ENCODE data around the gene KNL1. TPM values are rescaled to one million over a fixed set of nuclear protein-coding genes. Genes with fewer than 3 reads are reported as not detected.

KNL1 gene
- total and polyA plus RNA-seq, 2 donors (not counting 3 experiments of a cell fraction or from before 2014, with no cell fraction given), result 4.0 to 31.8 TPM

- Histone ChIP-seq H3K4me1 (ENCODE audit: control insufficient read depth, extremely low read depth, insufficient read depth, low read length) (peaks cover 6% of the 10 kb centered on the region), H3K36me3 (ENCODE audit: control insufficient read depth in 2 of 2, extremely low read depth in 1 of 2, insufficient read depth in 2 of 2, low read length in 2 of 2) (no peaks in the 10 kb centered on the region), H4K20me1 (replicated peaks; ENCODE audit: control insufficient read depth, extremely low read depth, insufficient read depth, low read length) (no peaks in the 10 kb centered on the region), H3K27ac (ENCODE audit: insufficient read depth, low read depth, low read length) (no peak overlapping the region), H3K4me3 (replicated peaks in 1 of 3; ENCODE audit: insufficient read depth in 1 of 3, low read depth in 1 of 3, low read length in 3 of 3) (no peak overlapping the region), H3K79me2 (ENCODE audit: control insufficient read depth, insufficient read depth, low read length) (peaks cover 78% of the 10 kb centered on the region), H3K9me1 (replicated peaks; ENCODE audit: control insufficient read depth, extremely low read depth, insufficient read depth, low read length) (no peaks in the 10 kb centered on the region), H3K4me2 (ENCODE audit: insufficient read depth, low read length) (no peak overlapping the region), H3K9ac (replicated peaks; ENCODE audit: extremely low read depth, insufficient read depth, low read length) (no peak overlapping the region), H3K9me3 (replicated peaks; ENCODE audit: control insufficient read depth, insufficient read depth, low read length) (no peaks in the 10 kb centered on the region), H3K27me3 (ENCODE audit: control insufficient read depth in 2 of 2, insufficient read depth in 2 of 2, low read length in 2 of 2) (no peaks in the 10 kb centered on the region), H2AFZ (ENCODE audit: low read depth, low read length) (no peak overlapping the region)
- intact Hi-C loops (cut with micrococcal nuclease), result loop anchor here (10.0 kb wide), 1 partner anchor 206 kb away; the partner anchor contains the start of genes DNAJC17 and ZFYVE19
- ChIA-PET CTCF (interaction anchor here (1.0 to 3.2 kb wide), 3 partner anchors 9 to 32 kb away, joined by 3 to 17 read pairs (median 3); no protein-coding TSS in a partner anchor), POLR2A (interaction anchor here (0.6 kb wide), 1 partner anchor 209 kb away, joined by 4 read pairs; no protein-coding TSS in a partner anchor)
- dilution Hi-C loops (cut with MboI; ENCODE audit: extremely low pct_ligation_motif_present, low sequenced_read_pairs), result no loop called here
- DNase-seq (ENCODE audit: low read depth, low spot score) (no peak), FAIRE-seq (no peak)
- TF ChIP-seq POLR2A (IDR thresholded peaks at IDR 0.05; ENCODE audit: low read depth, low read length), result no peak
- BruUV-seq (replicated peaks), result no TSS peak
Measured at GRCh38 chr15:40598672-40599071, 4.6 kb downstream of the KNL1 start.

GRCh38 chr15:40600956-40601355 is 6.9 kb downstream of the KNL1 start:
- no peaks in the 10 kb centered on the region for H3K4me1 ChIP-seq (ENCODE audit: control insufficient read depth, extremely low read depth, insufficient read depth, low read length)
- H3K9me3 ChIP-seq (replicated peaks; ENCODE audit: control insufficient read depth, insufficient read depth, low read length), result no peaks in the 10 kb centered on the region
- intact Hi-C loops (cut with micrococcal nuclease), result no loop called here
- TF ChIP-seq MAX (IDR thresholded peaks at IDR 0.05; ENCODE audit: insufficient read depth, insufficient read length) (no peak), FOS (IDR thresholded peaks at IDR 0.05; ENCODE audit: borderline replicate concordance, insufficient read depth, low read length) (no peak), GATA2 (IDR thresholded peaks at IDR 0.05; ENCODE audit: insufficient read depth, insufficient read length, low read depth, low read length) (no peak), CTCF (IDR thresholded peaks at IDR 0.05; ENCODE audit: extremely low read depth in 1 of 2, insufficient read depth in 1 of 2, low read depth in 1 of 2, low read length in 2 of 2) (no peak), POLR2A (IDR thresholded peaks at IDR 0.05; ENCODE audit: low read depth, low read length) (no peak), POLR2AphosphoS5 (IDR thresholded peaks at IDR 0.05; ENCODE audit: insufficient read depth, low read depth, low read length) (no peak), EZH2 (IDR thresholded peaks at IDR 0.05; ENCODE audit: borderline replicate concordance, low read depth, low read length, severe bottlenecking) (no peak), MYC (IDR thresholded peaks at IDR 0.05; ENCODE audit: low read depth, low read length) (no peak), JUN (IDR thresholded peaks at IDR 0.05; ENCODE audit: borderline replicate concordance, insufficient read depth, insufficient read length, low read depth) (no peak)
- no peak overlapping the region for H2AFZ ChIP-seq (ENCODE audit: low read depth, low read length)
- no peaks in the 10 kb centered on the region for H3K27me3 ChIP-seq (ENCODE audit: control insufficient read depth in 2 of 2, insufficient read depth in 2 of 2, low read length in 2 of 2)
- H3K9me1 ChIP-seq (replicated peaks; ENCODE audit: control insufficient read depth, extremely low read depth, insufficient read depth, low read length), result no peaks in the 10 kb centered on the region
- H4K20me1 ChIP-seq (replicated peaks; ENCODE audit: control insufficient read depth, extremely low read depth, insufficient read depth, low read length), result no peaks in the 10 kb centered on the region
- H3K9ac ChIP-seq (replicated peaks; ENCODE audit: extremely low read depth, insufficient read depth, low read length), result no peak overlapping the region
- DNase-seq (ENCODE audit: low read depth, low spot score) (no peak), FAIRE-seq (no peak)
- H3K79me2 ChIP-seq (ENCODE audit: control insufficient read depth, insufficient read depth, low read length), result peaks cover 64% of the 10 kb centered on the region
- CTCF ChIA-PET, result interaction anchor here (0.9 to 3.2 kb wide), 3 partner anchors 11 to 16 kb away, joined by 3 to 17 read pairs (median 4); no protein-coding TSS in a partner anchor
- H3K4me2 ChIP-seq (ENCODE audit: insufficient read depth, low read length), result no peak overlapping the region
- dilution Hi-C loops (cut with MboI; ENCODE audit: extremely low pct_ligation_motif_present, low sequenced_read_pairs), result no loop called here
- H3K4me3 ChIP-seq (replicated peaks in 1 of 3; ENCODE audit: insufficient read depth in 1 of 3, low read depth in 1 of 3, low read length in 3 of 3), result no peak overlapping the region
- BruUV-seq (replicated peaks), result no TSS peak
- H3K36me3 ChIP-seq (ENCODE audit: control insufficient read depth in 2 of 2, extremely low read depth in 1 of 2, insufficient read depth in 2 of 2, low read length in 2 of 2), result no peaks in the 10 kb centered on the region
- POLR2A ChIA-PET, result no interaction called here
- H3K27ac ChIP-seq (ENCODE audit: insufficient read depth, low read depth, low read length), result no peak overlapping the region

Measured in endothelial cell of umbilical vein (primary cell).